K562 (cell line): ENCODE measurements around the gene BMP2K. TPM values are rescaled to one million over a fixed set of nuclear protein-coding genes. Genes with fewer than 3 reads are reported as not detected.

Experiments used
- BRD9 ChIP-seq: fragments of 450-650 bp; IDR thresholded peaks from 2 replicates; pipeline ENCODE4 v1.6.1; 2018; ENCODE audit warnings: low read depth; ENCODE audit not compliant: partially characterized antibody
- BRF1 ChIP-seq: IDR thresholded peaks from 3 replicates; pipeline ENCODE4 v1.6.1; 2011; ENCODE audit warnings: borderline replicate concordance, mild to moderate bottlenecking; ENCODE audit not compliant: insufficient read length; ENCODE audit errors: extremely low read depth
- CGGBP1 ChIP-seq: fragments of 250-450 bp; sonication (Bioruptor Pico); IDR thresholded peaks from 2 replicates; pipeline ENCODE4 v1.9.0; 2021; ENCODE audit warnings: mild to moderate bottlenecking
- CXXC5 ChIP-seq: fragments of 250-450 bp; sonication (Bioruptor Pico); IDR thresholded peaks from 2 replicates; pipeline ENCODE4 v1.8.0; 2022; ENCODE audit warnings: inconsistent platforms, mild to moderate bottlenecking, moderate library complexity
- ESRRA ChIP-seq: fragments of 450-650 bp; IDR thresholded peaks from 2 replicates; pipeline ENCODE4 v1.6.1; 2014; ENCODE audit warnings: low read depth, mild to moderate bottlenecking, moderate library complexity, borderline replicate concordance
- FOXJ3 ChIP-seq: sonication (generic); formaldehyde crosslinking; IDR thresholded peaks from 2 replicates; pipeline ENCODE4 v1.4.0; 2020; ENCODE audit warnings: mild to moderate bottlenecking, missing genetic modification reagents
- JUND ChIP-seq, 2 experiments: IDR thresholded peaks; 2 replicates in 1 of 2; 3 replicates in 1 of 2; pipeline ENCODE4 v1.6.1; 2011; ENCODE audit warnings: borderline replicate concordance in 2 of 2, low read depth in 2 of 2, low read length in 2 of 2, improper control_type of control experiment in 1 of 2, missing biosample characterization in 1 of 2, missing genetic modification characterization in 1 of 2, missing genetic modification reagents in 1 of 2
- KAT7 ChIP-seq: sonication (generic); formaldehyde crosslinking; IDR thresholded peaks from 2 replicates; pipeline ENCODE4 v1.8.0; 2022; ENCODE audit warnings: missing genetic modification reagents, mild to moderate bottlenecking, borderline replicate concordance
- KDM5B ChIP-seq: fragments of 200-600 bp; sonication (generic); IDR thresholded peaks from 2 replicates; pipeline ENCODE4 v1.6.1; 2012; ENCODE audit warnings: low read depth, mild to moderate bottlenecking, moderate library complexity, low read length, control low read depth, inconsistent platforms; ENCODE audit not compliant: insufficient replicate concordance
- MEIS2 ChIP-seq: fragments of 450-650 bp; IDR thresholded peaks from 2 replicates; pipeline ENCODE4 v1.6.1; 2014; ENCODE audit warnings: mild to moderate bottlenecking; ENCODE audit not compliant: partially characterized antibody
- NFRKB ChIP-seq: fragments of 450-650 bp; IDR thresholded peaks from 2 replicates; pipeline ENCODE4 v1.6.1; 2016; ENCODE audit warnings: low read depth
- PHF8 ChIP-seq: fragments of 200-600 bp; sonication (generic); IDR thresholded peaks from 2 replicates; pipeline ENCODE4 v1.6.1; 2012; ENCODE audit warnings: mixed run types, mild to moderate bottlenecking, inconsistent platforms, low read length, moderate library complexity, borderline replicate concordance
- POLR3A ChIP-seq: IDR thresholded peaks from 2 replicates; pipeline ENCODE4 v1.6.1; 2011; ENCODE audit warnings: borderline replicate concordance, mild to moderate bottlenecking, moderate library complexity; ENCODE audit not compliant: insufficient read length, insufficient read depth; ENCODE audit errors: extremely low read depth
- RBBP5 ChIP-seq: fragments of 200-600 bp; sonication (generic); IDR thresholded peaks from 2 replicates; pipeline ENCODE4 v1.6.1; 2012; ENCODE audit warnings: borderline replicate concordance, mild to moderate bottlenecking, low read length, control low read depth, inconsistent platforms; ENCODE audit not compliant: insufficient read depth, poor library complexity, severe bottlenecking
- SAP30 ChIP-seq: fragments of 200-600 bp; sonication (generic); IDR thresholded peaks from 2 replicates; pipeline ENCODE4 v1.6.1; 2012; ENCODE audit warnings: borderline replicate concordance, low read depth, mild to moderate bottlenecking, moderate library complexity, low read length, control low read depth, inconsistent platforms; ENCODE audit not compliant: insufficient read depth, poor library complexity, severe bottlenecking
- SMC3 ChIP-seq: conservative IDR thresholded peaks from 2 replicates; pipeline ENCODE4 v1.6.1; 2011; ENCODE audit warnings: low read depth, low read length, improper control_type of control experiment; ENCODE audit not compliant: insufficient read depth
- TFAM ChIP-seq: fragments of 250-450 bp; sonication (Bioruptor Pico); conservative IDR thresholded peaks from 2 replicates; pipeline ENCODE4 v1.5.0; 2021; ENCODE audit warnings: mild to moderate bottlenecking, moderate library complexity
- THAP12 ChIP-seq: fragments of 250-450 bp; sonication (Bioruptor Pico); IDR thresholded peaks from 2 replicates; pipeline ENCODE4 v1.9.0; 2021; ENCODE audit warnings: mild to moderate bottlenecking, inconsistent platforms
- ZNF76 ChIP-seq: fragments of 250-450 bp; sonication (Bioruptor Pico); IDR thresholded peaks from 2 replicates; pipeline ENCODE4 v1.4.0; 2020; ENCODE audit warnings: mild to moderate bottlenecking, moderate library complexity, borderline replicate concordance
- ZNF766 ChIP-seq: fragments of 200-800 bp; sonication (Bioruptor generic); conservative IDR thresholded peaks from 2 replicates; pipeline ENCODE4 v1.6.1; 2016; ENCODE audit warnings: missing genetic modification characterization, missing compliant biosample characterization
- polyA plus RNA-seq, 8 experiments: library from polyadenylated mRNA; depleted of rRNA in 4 of 8; stranded (reverse) in 5 of 8; unstranded in 3 of 8; fragments of >200 nt; fragmentation: Nextera tagmentation in 2 of 8; fragmentation: Illumina TruSeq in 1 of 8; extraction: Ambion mirVana in 2 of 8; extraction: Trizol in 1 of 8; gene quantifications; 2 replicates each; pipeline versions ENCODE4 v1.2.1 to v1.2.3, GENCODE V29; 2011 to 2014; ENCODE audit warnings: inconsistent platforms in 1 of 8, missing spikeins in 1 of 8
- total RNA-seq, 7 experiments: library from RNA; depleted of rRNA in 6 of 7; stranded (reverse); fragments of >200 nt in 6 of 7; fragmentation: Illumina TruSeq in 2 of 7; extraction: Trizol in 2 of 7; gene quantifications; 2 replicates each; pipeline versions ENCODE4 v1.2.1 to v1.2.3, GENCODE V29; 2011 to 2021; ENCODE audit warnings: low replicate concordance in 1 of 7

BMP2K gene
- total and polyA plus RNA-seq, 9 of the 15 experiments (the other 6 are each of a cell fraction or from before 2014, with no cell fraction given), result 17.0 to 217 (median 104) TPM

- TF ChIP-seq POLR3A, result no peak
- 0 out of 2 replicates have a peak, but pooled peaks have one; percentile 6 for TF ChIP-seq SMC3
- peak; percentile 89; the same call in 1 of the 2 replicates for TF ChIP-seq NFRKB
- no peak for TF ChIP-seq CGGBP1
- TF ChIP-seq BRD9, result peak; percentile 66
- peak; percentile 10; the same call in 1 of the 2 replicates for TF ChIP-seq ZNF76 (CRISPR knock-in tag)
- TF ChIP-seq FOXJ3 (CRISPR knock-in tag), result no peak
- TF ChIP-seq PHF8, result peak; percentile 48; the same call in 1 of the 2 replicates
- TF ChIP-seq SAP30, result peak; percentile 12
- peak; percentile 3 for TF ChIP-seq MEIS2
- peak; percentile 28; the same call in 1 of the 2 replicates for TF ChIP-seq JUND (IDR thresholded peaks at IDR 0.05; ENCODE audit: borderline replicate concordance, low read depth, low read length)
- no peak for TF ChIP-seq JUND (tag; IDR thresholded peaks at IDR 0.05; ENCODE audit: borderline replicate concordance, low read depth, low read length)
- TF ChIP-seq KDM5B, result peak; percentile 74
- TF ChIP-seq CXXC5 (CRISPR knock-in tag), result 0 out of 2 replicates have a peak, but pooled peaks have one; percentile 43
- TF ChIP-seq RBBP5, result peak; percentile 78
- no peak for TF ChIP-seq BRF1
- TF ChIP-seq TFAM (CRISPR knock-in tag), result no peak
- TF ChIP-seq THAP12 (CRISPR knock-in tag), result no peak
- TF ChIP-seq ZNF766 (CRISPR knock-in tag), result 0 out of 2 replicates have a peak, but pooled peaks have one; percentile 26
- TF ChIP-seq ESRRA, result peak; percentile 40; the same call in 1 of the 2 replicates
- TF ChIP-seq KAT7, result peak; percentile 68
Measured at GRCh38 chr4:78775303-78776078, 659 bp upstream of the BMP2K start (continued).
